Loucy (cell line): ENCODE measurements around the gene EML1.

Experiments
- CTCF ChIP-seq: fragments of 200-600 bp; sonication (generic); conservative IDR thresholded peaks from 2 replicates; pipeline ENCODE4 v1.5.1; 2014; ENCODE audit warnings: mild to moderate bottlenecking, antibody characterized with exemption, low read length
- EZH2phosphoT487 ChIP-seq: fragments of 200-600 bp; IDR thresholded peaks from 2 replicates; pipeline ENCODE4 v1.6.1; 2018; ENCODE audit warnings: antibody characterized with exemption, mild to moderate bottlenecking, moderate library complexity, borderline replicate concordance

DNA sequence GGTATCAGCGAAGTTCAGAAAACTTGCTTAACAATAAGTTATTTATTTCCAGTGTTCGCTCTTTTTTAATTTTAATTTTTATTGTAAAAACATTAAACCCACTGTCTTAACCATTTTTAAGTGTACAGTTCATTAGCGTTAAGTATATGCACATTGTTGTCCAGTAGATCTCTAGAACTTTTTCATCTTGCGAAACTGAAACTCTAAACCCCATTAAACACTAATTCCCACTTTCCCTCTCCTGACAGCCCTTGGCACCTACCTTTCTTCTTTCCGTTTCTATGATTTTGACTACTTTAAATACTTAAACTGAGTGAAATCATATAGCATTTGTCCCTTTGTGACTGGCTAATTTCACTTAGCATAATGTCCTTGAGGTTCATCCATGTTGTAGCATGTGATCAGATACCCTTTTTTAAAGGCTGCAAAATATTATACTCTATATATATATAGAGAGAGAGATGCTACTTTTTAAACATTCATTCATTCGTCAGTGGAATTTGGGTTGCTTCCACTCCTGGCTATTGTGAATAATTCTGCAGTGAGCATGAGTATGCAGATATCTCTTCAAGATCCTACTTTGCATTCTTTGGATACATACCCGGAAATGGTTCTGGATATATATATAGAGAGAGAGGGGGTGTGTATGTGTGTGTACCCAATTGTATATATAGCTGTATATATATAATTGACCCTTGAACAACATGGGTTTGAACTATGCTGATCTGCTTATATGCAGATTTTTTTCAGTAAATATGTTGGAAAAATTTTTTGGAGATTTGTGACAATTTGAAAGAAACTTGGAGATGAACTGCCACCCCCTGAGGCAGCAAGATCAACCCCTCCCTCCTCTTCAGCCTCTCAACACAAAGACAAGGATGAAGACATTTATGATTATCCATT is 197.3 kb downstream of the EML1 start:
- TF ChIP-seq CTCF (no peak), EZH2phosphoT487 (no peak)
